WTC11 (cell line): ENCODE measurements around the gene DOHH. TPM values are rescaled to one million over a fixed set of nuclear protein-coding genes. Genes with fewer than 3 reads are reported as not detected.

Experiments
- ATAC-seq: fragments of 200-7000 bp; cut with Tn5 transposase; 2 replicates; pipeline ENCODE4 v1.10.0; 2021; ENCODE audit warnings: mild to moderate bottlenecking, moderate library complexity
- CTCF ChIA-PET: fragments of 300-600 bp; sonication (Branson Sonifier 250); formaldehyde crosslinking; loops from one replicate; lab custom pipeline; 2021; ENCODE audit warnings: antibody characterized with exemption; lab: Charles Lee
- POLR2A ChIA-PET: fragments of 350-600 bp; sonication (Branson Sonifier 250); formaldehyde crosslinking; loops from one replicate; lab custom pipeline; 2021; ENCODE audit warnings: antibody characterized with exemption; lab: Charles Lee
- DNase-seq: peaks from one replicate; pipeline ENCODE4 v3.0.0; 2021; ENCODE audit warnings: low spot score
- H3K27ac Mint-ChIP-seq: 2 replicates; pipeline ENCODE4 v1.8.0; 2021; ENCODE audit warnings: mixed read lengths
- H3K27me3 Mint-ChIP-seq: 2 replicates; pipeline ENCODE4 v1.8.0; 2021; ENCODE audit warnings: low read depth, mild to moderate bottlenecking, moderate library complexity, mixed read lengths
- H3K36me3 Mint-ChIP-seq: 2 replicates; pipeline ENCODE4 v1.8.0; 2021; ENCODE audit warnings: mixed read lengths
- H3K4me1 Mint-ChIP-seq: 2 replicates; pipeline ENCODE4 v1.8.0; 2022; ENCODE audit warnings: mixed read lengths
- H3K4me3 Mint-ChIP-seq: 2 replicates; pipeline ENCODE4 v1.8.0; 2021; ENCODE audit warnings: mild to moderate bottlenecking, moderate library complexity, mixed read lengths
- H3K9me3 Mint-ChIP-seq: 2 replicates; pipeline ENCODE4 v1.8.0; 2021; ENCODE audit warnings: mixed read lengths
- ELF4 ChIP-seq: sonication (generic); formaldehyde crosslinking; IDR thresholded peaks from 2 replicates; pipeline ENCODE4 v1.8.1; 2022; ENCODE audit warnings: low read depth, mild to moderate bottlenecking, moderate library complexity, missing genetic modification reagents
- ETV6 ChIP-seq: sonication (generic); formaldehyde crosslinking; IDR thresholded peaks from 2 replicates; pipeline ENCODE4 v1.8.1; 2022; ENCODE audit warnings: mild to moderate bottlenecking, missing genetic modification reagents
- FOXP4 ChIP-seq: sonication (generic); formaldehyde crosslinking; IDR thresholded peaks from 2 replicates; pipeline ENCODE4 v1.8.0; 2022; ENCODE audit warnings: mild to moderate bottlenecking, missing genetic modification reagents
- GTF2I ChIP-seq: fragments of 250-450 bp; sonication (Bioruptor Pico); conservative IDR thresholded peaks from 2 replicates; pipeline ENCODE4 v1.4.0; 2021; ENCODE audit warnings: mild to moderate bottlenecking
- KAT7 ChIP-seq: sonication (generic); formaldehyde crosslinking; IDR thresholded peaks from 2 replicates; pipeline ENCODE4 v1.8.1; 2023; ENCODE audit warnings: missing genetic modification reagents, mild to moderate bottlenecking, borderline replicate concordance
- MYBL2 ChIP-seq: sonication (generic); formaldehyde crosslinking; IDR thresholded peaks from 2 replicates; pipeline ENCODE4 v1.8.1; 2023; ENCODE audit warnings: mild to moderate bottlenecking, moderate library complexity, missing genetic modification reagents
- NFATC4 ChIP-seq: fragments of 250-450 bp; sonication (Bioruptor Pico); IDR thresholded peaks from 2 replicates; pipeline ENCODE4 v1.9.0; 2021; ENCODE audit warnings: mild to moderate bottlenecking
- PRDM15 ChIP-seq: sonication (generic); formaldehyde crosslinking; IDR thresholded peaks from 2 replicates; pipeline ENCODE4 v1.8.0; 2022; ENCODE audit warnings: missing genetic modification reagents
- TEAD4 ChIP-seq: sonication (generic); formaldehyde crosslinking; IDR thresholded peaks from 2 replicates; pipeline ENCODE4 v1.8.0; 2022; ENCODE audit warnings: mild to moderate bottlenecking, missing genetic modification reagents
- ZNF121 ChIP-seq: sonication (generic); formaldehyde crosslinking; IDR thresholded peaks from 2 replicates; pipeline ENCODE4 v1.8.0; 2023; ENCODE audit warnings: missing genetic modification reagents
- ZNF317 ChIP-seq: sonication (generic); formaldehyde crosslinking; IDR thresholded peaks from 2 replicates; pipeline ENCODE4 v1.8.1; 2023; ENCODE audit warnings: low read depth, mild to moderate bottlenecking, moderate library complexity, missing genetic modification reagents, borderline replicate concordance
- total RNA-seq: library from RNA; stranded (reverse); gene quantifications from 3 replicates; pipeline ENCODE4 v1.2.3, GENCODE V29; 2021
- TF ChIP-seq, protein P1 (sequence below): sonication (generic); formaldehyde crosslinking; IDR thresholded peaks from 2 replicates; pipeline ENCODE4 v1.8.0; 2023; ENCODE audit warnings: missing genetic modification reagents, mild to moderate bottlenecking, borderline replicate concordance
- TF ChIP-seq, protein P2 (sequence below): sonication (generic); formaldehyde crosslinking; IDR thresholded peaks from 2 replicates; pipeline ENCODE4 v1.8.0; 2023; ENCODE audit warnings: missing genetic modification reagents
- TF ChIP-seq, protein P3 (sequence below): sonication (generic); formaldehyde crosslinking; conservative IDR thresholded peaks from 2 replicates; pipeline ENCODE4 v1.8.1; 2023; ENCODE audit warnings: mild to moderate bottlenecking, low read depth, missing genetic modification reagents, moderate library complexity
- TF ChIP-seq, protein P4 (sequence below): fragments of 250-450 bp; sonication (Bioruptor Pico); IDR thresholded peaks from 2 replicates; pipeline ENCODE4 v1.9.0; 2021; ENCODE audit warnings: mild to moderate bottlenecking
- TF ChIP-seq, protein P5 (sequence below): fragments of 250-450 bp; sonication (Bioruptor Pico); conservative IDR thresholded peaks from 2 replicates; pipeline ENCODE4 v1.9.0; 2021; ENCODE audit warnings: mild to moderate bottlenecking
- TF ChIP-seq, protein P6 (sequence below): sonication (generic); formaldehyde crosslinking; conservative IDR thresholded peaks from 2 replicates; pipeline ENCODE4 v1.8.1; 2022; ENCODE audit warnings: mild to moderate bottlenecking, missing genetic modification reagents

The DOHH gene
- total RNA-seq, 1 experiment from 2014 or later = 22.2 TPM

GRCh38 chr19:3536429-3537100 lies 36.1 kb upstream of the DOHH start:
- CTCF ChIA-PET = interaction anchor here (0.6 to 3.9 kb wide), 4 partner anchors 9 to 731 kb away, joined by 3 to 12 read pairs (median 4); no protein-coding TSS in a partner anchor
- Mint-ChIP-seq H3K27me3 (no peaks in the 10 kb centered on the region), H3K36me3 (peaks cover 29% of the 10 kb centered on the region), H3K4me1 (peaks cover 9% of the 10 kb centered on the region)
- TF ChIP-seq PRDM15 = no peak
- TF ChIP-seq, all 79 proteins: peak for 0
- Mint-ChIP-seq H3K9me3 (peaks cover 4% of the 10 kb centered on the region), H3K4me3 (no peak overlapping the region), H3K27ac (no peak overlapping the region)
- POLR2A ChIA-PET = no interaction called here
- DNase-seq = no peak
- no peak for ATAC-seq

DNA sequence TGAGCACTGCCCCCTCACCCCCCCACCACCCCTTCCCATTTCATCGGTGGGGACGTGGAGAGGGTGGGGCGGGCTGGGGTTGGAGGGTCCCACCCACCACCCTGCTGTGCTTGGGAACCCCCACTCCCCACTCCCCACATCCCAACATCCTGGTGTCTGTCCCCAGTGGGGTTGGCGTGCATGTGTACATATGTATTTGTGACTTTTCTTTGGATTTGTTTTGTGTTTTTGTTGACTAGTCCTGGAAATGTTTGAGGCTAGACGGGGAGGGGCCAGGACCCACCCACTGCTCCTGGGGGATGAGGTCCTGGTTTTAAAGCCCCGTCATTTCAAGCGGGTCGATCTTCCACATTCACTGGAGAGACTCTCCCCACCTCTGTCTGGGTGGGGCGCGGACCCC lies 35.5 kb upstream of the DOHH start:
- DNase-seq (no peak), ATAC-seq (no peak)
- Mint-ChIP-seq H3K27me3 (no peaks in the 10 kb centered on the region), H3K27ac (no peak overlapping the region), H3K9me3 (peaks cover 4% of the 10 kb centered on the region), H3K4me3 (no peak overlapping the region), H3K4me1 (peaks cover 9% of the 10 kb centered on the region), H3K36me3 (peaks cover 35% of the 10 kb centered on the region)
- ChIA-PET CTCF (interaction anchor here (3.9 kb wide), 1 partner anchor 9 kb away, joined by 12 read pairs; no protein-coding TSS in a partner anchor), POLR2A (no interaction called here)
- TF ChIP-seq, protein P1, sequence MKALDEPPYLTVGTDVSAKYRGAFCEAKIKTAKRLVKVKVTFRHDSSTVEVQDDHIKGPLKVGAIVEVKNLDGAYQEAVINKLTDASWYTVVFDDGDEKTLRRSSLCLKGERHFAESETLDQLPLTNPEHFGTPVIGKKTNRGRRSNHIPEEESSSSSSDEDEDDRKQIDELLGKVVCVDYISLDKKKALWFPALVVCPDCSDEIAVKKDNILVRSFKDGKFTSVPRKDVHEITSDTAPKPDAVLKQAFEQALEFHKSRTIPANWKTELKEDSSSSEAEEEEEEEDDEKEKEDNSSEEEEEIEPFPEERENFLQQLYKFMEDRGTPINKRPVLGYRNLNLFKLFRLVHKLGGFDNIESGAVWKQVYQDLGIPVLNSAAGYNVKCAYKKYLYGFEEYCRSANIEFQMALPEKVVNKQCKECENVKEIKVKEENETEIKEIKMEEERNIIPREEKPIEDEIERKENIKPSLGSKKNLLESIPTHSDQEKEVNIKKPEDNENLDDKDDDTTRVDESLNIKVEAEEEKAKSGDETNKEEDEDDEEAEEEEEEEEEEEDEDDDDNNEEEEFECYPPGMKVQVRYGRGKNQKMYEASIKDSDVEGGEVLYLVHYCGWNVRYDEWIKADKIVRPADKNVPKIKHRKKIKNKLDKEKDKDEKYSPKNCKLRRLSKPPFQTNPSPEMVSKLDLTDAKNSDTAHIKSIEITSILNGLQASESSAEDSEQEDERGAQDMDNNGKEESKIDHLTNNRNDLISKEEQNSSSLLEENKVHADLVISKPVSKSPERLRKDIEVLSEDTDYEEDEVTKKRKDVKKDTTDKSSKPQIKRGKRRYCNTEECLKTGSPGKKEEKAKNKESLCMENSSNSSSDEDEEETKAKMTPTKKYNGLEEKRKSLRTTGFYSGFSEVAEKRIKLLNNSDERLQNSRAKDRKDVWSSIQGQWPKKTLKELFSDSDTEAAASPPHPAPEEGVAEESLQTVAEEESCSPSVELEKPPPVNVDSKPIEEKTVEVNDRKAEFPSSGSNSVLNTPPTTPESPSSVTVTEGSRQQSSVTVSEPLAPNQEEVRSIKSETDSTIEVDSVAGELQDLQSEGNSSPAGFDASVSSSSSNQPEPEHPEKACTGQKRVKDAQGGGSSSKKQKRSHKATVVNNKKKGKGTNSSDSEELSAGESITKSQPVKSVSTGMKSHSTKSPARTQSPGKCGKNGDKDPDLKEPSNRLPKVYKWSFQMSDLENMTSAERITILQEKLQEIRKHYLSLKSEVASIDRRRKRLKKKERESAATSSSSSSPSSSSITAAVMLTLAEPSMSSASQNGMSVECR = no peak
- TF ChIP-seq NFATC4 = no peak
- TF ChIP-seq, protein P2, sequence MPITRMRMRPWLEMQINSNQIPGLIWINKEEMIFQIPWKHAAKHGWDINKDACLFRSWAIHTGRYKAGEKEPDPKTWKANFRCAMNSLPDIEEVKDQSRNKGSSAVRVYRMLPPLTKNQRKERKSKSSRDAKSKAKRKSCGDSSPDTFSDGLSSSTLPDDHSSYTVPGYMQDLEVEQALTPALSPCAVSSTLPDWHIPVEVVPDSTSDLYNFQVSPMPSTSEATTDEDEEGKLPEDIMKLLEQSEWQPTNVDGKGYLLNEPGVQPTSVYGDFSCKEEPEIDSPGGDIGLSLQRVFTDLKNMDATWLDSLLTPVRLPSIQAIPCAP = no peak
- TF ChIP-seq, protein P3, sequence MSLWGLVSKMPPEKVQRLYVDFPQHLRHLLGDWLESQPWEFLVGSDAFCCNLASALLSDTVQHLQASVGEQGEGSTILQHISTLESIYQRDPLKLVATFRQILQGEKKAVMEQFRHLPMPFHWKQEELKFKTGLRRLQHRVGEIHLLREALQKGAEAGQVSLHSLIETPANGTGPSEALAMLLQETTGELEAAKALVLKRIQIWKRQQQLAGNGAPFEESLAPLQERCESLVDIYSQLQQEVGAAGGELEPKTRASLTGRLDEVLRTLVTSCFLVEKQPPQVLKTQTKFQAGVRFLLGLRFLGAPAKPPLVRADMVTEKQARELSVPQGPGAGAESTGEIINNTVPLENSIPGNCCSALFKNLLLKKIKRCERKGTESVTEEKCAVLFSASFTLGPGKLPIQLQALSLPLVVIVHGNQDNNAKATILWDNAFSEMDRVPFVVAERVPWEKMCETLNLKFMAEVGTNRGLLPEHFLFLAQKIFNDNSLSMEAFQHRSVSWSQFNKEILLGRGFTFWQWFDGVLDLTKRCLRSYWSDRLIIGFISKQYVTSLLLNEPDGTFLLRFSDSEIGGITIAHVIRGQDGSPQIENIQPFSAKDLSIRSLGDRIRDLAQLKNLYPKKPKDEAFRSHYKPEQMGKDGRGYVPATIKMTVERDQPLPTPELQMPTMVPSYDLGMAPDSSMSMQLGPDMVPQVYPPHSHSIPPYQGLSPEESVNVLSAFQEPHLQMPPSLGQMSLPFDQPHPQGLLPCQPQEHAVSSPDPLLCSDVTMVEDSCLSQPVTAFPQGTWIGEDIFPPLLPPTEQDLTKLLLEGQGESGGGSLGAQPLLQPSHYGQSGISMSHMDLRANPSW (CRISPR knock-in tag) = no peak
- TF ChIP-seq ZNF121 = no peak
- no peak for TF ChIP-seq MYBL2 (CRISPR knock-in tag)
- TF ChIP-seq ZNF317 (CRISPR knock-in tag) = no peak
- no peak for TF ChIP-seq FOXP4
- TF ChIP-seq ELF4 = no peak
- TF ChIP-seq TEAD4 (CRISPR knock-in tag) = no peak
- TF ChIP-seq GTF2I (CRISPR knock-in tag) = no peak
- TF ChIP-seq, protein P4, sequence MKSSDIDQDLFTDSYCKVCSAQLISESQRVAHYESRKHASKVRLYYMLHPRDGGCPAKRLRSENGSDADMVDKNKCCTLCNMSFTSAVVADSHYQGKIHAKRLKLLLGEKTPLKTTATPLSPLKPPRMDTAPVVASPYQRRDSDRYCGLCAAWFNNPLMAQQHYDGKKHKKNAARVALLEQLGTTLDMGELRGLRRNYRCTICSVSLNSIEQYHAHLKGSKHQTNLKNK (CRISPR knock-in tag) = no peak
- TF ChIP-seq, protein P5, sequence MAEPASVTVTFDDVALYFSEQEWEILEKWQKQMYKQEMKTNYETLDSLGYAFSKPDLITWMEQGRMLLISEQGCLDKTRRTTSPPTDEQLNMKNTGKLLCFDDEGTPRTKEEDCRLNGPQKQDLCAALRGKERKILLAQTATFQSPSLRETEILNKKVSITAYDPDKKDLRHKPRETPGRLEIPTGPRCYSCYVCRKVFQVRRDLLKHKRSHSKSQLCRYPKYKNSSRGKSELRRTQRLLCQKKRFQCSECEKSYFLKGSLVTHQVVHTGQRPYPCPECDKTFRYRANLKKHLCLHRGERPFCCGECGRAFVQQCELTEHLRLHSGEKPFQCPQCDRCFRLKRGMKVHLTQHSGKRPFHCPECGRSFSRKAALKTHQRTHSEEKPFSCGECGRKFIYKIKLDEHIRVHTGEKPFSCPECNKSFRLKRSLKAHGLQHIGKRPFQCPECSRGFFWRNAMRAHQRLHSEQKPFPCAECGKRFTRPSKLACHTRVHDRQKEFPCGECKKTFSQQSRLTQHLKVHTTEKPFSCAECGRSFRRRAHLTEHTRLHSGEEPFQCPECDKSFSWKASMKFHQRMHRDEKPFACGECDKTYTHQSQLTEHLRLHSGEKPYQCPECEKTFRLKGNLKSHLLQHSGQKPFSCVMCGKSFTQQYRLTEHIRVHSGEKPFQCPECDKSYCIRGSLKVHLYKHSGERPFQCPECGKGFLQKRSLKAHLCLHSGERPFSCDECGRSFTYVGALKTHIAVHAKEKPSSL (CRISPR knock-in tag) = no peak
- TF ChIP-seq ETV6 (CRISPR knock-in tag) = no peak
- TF ChIP-seq KAT7 (CRISPR knock-in tag) = no peak
- TF ChIP-seq, protein P6, sequence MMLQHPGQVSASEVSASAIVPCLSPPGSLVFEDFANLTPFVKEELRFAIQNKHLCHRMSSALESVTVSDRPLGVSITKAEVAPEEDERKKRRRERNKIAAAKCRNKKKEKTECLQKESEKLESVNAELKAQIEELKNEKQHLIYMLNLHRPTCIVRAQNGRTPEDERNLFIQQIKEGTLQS (CRISPR knock-in tag) = no peak
